ENCODE data around the gene DPT.

Gene DPT

DNA sequence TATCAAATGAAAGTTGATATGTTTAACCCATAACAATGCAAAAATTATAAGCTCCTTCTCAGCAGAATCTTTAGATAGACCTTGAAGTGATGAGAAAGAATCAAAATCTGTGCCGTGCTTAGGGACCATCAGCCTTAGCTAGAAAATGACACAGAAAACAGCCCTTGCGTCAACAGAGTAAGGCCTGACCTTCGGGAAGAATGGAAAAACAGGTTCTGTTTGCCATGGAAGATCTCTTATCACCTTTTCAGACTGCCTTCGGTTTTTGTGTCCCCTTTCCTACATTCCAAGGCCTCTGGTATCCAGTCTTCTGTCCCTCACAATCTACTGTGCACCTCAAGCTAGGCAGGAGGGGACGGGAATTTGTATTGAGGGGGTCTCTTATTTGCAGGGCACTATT lies 37.6 kb upstream of the DPT start:
- no peak overlapping the region for H3K4me3 ChIP-seq (ENCODE audit: low read depth, low read length)
- TF ChIP-seq CTCF (conservative IDR thresholded peaks at IDR 0.05; ENCODE audit: low read depth, low read length), result no peak
- no peak for DNase-seq (ENCODE audit: low read depth)

DNA sequence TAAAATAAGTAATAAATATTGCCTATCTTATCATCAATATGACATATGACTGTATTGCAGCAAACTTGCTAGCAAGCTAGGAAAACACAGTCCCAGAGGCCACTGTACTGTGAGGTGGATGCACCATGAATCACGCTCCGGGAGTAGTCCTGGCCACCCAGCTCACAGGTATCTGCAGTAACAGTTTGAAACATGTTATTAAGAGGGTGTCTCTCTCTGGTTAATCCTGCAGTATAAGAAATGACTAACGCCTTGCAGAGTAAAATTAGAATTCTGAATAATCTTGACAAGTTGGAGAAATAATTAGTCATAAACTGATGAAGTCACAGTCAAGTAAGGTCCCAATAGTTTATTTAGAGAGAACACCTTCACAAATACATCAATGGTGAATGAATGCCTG lies 34.0 kb upstream of the DPT start:
- no peak overlapping the region for H3K4me3 ChIP-seq (ENCODE audit: low read depth, low read length)
- DNase-seq (ENCODE audit: low read depth), result no peak
- no peak for TF ChIP-seq CTCF (conservative IDR thresholded peaks at IDR 0.05; ENCODE audit: low read depth, low read length)

DNA sequence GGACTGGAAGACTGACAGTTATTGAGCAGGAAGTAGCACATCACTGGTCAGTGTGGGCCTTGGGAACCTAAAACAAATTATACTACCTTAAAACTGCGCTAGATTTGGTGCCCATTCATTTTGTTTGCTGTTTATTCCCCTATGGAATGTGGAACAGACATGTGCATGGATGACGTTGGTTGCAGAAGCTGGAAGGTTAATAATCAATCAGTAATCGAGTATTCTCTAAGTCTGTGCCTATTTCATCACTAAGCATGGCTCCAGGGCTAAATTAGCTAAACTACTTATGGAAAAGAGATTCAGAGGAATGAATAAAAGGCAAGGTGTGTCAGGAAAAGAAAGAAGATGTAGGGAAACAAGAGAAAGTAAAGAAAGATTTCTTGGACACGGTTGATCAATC lies 33.5 kb upstream of the DPT start:
- no peak for DNase-seq (ENCODE audit: low read depth)
- TF ChIP-seq CTCF (conservative IDR thresholded peaks at IDR 0.05; ENCODE audit: low read depth, low read length), result no peak
- H3K4me3 ChIP-seq (ENCODE audit: low read depth, low read length), result no peak overlapping the region

GRCh38 chr1:168760781-168761180 lies 31.8 kb upstream of the DPT start:
- no peak for DNase-seq (ENCODE audit: low read depth)
- no peak for TF ChIP-seq CTCF (conservative IDR thresholded peaks at IDR 0.05; ENCODE audit: low read depth, low read length)
- H3K4me3 ChIP-seq (ENCODE audit: low read depth, low read length), result no peak overlapping the region

GRCh38 chr1:168760241-168760640 lies 31.2 kb upstream of the DPT start:
- no peak for DNase-seq (ENCODE audit: low read depth)
- no peak for TF ChIP-seq CTCF (conservative IDR thresholded peaks at IDR 0.05; ENCODE audit: low read depth, low read length)
- no peak overlapping the region for H3K4me3 ChIP-seq (ENCODE audit: low read depth, low read length)

DNA sequence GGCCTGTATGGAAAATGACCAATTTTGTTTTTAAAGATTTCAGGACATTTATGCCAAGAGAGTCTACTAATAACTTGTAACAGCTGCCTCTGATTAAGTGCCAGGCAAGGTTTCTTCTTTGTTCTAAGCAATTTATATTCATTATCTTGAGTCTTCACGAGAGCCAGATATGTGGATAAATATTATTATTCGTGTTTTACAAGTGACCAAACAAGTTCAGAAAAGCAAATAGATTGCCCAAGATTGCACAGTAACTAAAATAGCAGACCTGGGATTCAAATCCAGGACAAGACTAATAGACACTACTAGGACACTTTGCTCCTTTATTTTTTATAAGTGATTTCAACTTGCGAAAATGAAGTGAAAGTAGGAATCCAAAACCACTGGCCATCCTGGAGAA lies 30.1 kb upstream of the DPT start:
- DNase-seq (ENCODE audit: low read depth), result no peak
- H3K4me3 ChIP-seq (ENCODE audit: low read depth, low read length), result no peak overlapping the region
- TF ChIP-seq CTCF (conservative IDR thresholded peaks at IDR 0.05; ENCODE audit: low read depth, low read length), result no peak

DNA sequence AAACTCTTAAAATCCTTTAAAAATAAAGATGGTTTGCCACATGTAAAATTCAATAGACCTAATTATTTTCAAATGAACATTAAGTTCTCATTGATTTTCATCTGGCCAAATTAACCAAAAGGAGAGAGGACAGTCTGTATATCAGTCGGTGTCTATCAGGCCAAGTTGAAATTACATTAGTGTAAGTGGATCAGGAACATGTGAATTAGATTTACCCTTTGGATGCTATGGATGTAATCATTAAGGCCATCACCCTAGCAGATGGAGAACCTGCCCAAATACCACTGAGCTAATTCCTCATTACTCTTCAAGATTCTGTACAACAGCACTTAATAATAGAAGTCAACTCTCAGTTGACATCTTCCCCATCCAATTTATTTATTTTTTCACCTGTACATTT lies 29.5 kb upstream of the DPT start:
- no peak overlapping the region for H3K4me3 ChIP-seq (ENCODE audit: low read depth, low read length)
- no peak for DNase-seq (ENCODE audit: low read depth)
- TF ChIP-seq CTCF (conservative IDR thresholded peaks at IDR 0.05; ENCODE audit: low read depth, low read length), result no peak
